Measurements from ENCODE around the gene RUNX2.

The RUNX2 gene

GRCh38 chr6:45495429-45496084 is 167.4 kb downstream of the RUNX2 start:
- H3K27ac ChIP-seq (ENCODE audit: low read depth, low read length) = no peak overlapping the region

DNA sequence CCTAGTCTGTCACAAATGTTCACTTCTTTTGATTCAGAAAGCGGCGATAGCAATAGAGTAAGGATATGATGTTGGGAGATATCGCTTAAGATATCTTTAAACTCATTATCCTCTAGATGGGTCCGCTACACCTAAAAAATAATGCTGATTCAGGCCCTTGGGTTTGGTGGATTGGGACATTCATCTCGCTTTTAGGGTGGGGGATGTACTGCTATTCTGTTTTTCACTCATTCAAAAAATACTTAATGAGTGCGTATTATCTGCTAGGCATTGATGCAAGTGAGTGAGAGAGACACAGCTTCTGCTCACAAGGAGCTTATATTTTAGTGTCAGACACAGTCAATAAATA is 167.9 kb downstream of the RUNX2 start:
- no peaks in the 10 kb centered on the region for H3K27me3 ChIP-seq (ENCODE audit: insufficient read depth, low read length)
- H3K4me1 ChIP-seq (ENCODE audit: control insufficient read depth, insufficient read depth, low read length, unreplicated experiment) = no peaks in the 10 kb centered on the region
- peaks cover 3% of the 10 kb centered on the region; the same call in 1 of the 2 replicates for H3K36me3 ChIP-seq (ENCODE audit: insufficient read depth, low read length)
- no peak overlapping the region for H3K27ac ChIP-seq (ENCODE audit: low read depth, low read length)
- H3K4me3 ChIP-seq (ENCODE audit: low read depth, low read length) = no peak overlapping the region
- no peak overlapping the region for H2AFZ ChIP-seq (ENCODE audit: low read length, unreplicated experiment)
- H3K79me2 ChIP-seq (ENCODE audit: control insufficient read depth, insufficient read depth, low read length, unreplicated experiment) = no peaks in the 10 kb centered on the region

More at GRCh38 chr6:45495429-45496084, 167.4 kb downstream of the RUNX2 start:
- H3K79me2 ChIP-seq (ENCODE audit: control insufficient read depth, insufficient read depth, low read length, unreplicated experiment) = no peaks in the 10 kb centered on the region
- peaks cover 3% of the 10 kb centered on the region; the same call in 1 of the 2 replicates for H3K36me3 ChIP-seq (ENCODE audit: insufficient read depth, low read length)
- no peak overlapping the region for H2AFZ ChIP-seq (ENCODE audit: low read length, unreplicated experiment)
- no peak overlapping the region for H3K4me3 ChIP-seq (ENCODE audit: low read depth, low read length)
- H3K4me1 ChIP-seq (ENCODE audit: control insufficient read depth, insufficient read depth, low read length, unreplicated experiment) = no peaks in the 10 kb centered on the region
- no peaks in the 10 kb centered on the region for H3K27me3 ChIP-seq (ENCODE audit: insufficient read depth, low read length)

- Histone ChIP-seq H3K79me2 (ENCODE audit: control insufficient read depth, insufficient read depth, low read length, unreplicated experiment) (no peaks in the 10 kb centered on the region), H3K27me3 (ENCODE audit: insufficient read depth, low read length) (no peaks in the 10 kb centered on the region), H3K36me3 (ENCODE audit: insufficient read depth, low read length) (no peaks in the 10 kb centered on the region; the same call in 1 of the 2 replicates)
These were observed 170.5 kb downstream of the RUNX2 start for GRCh38 chr6:45498591-45498990.

GRCh38 chr6:45500924-45501816 is 173.0 kb downstream of the RUNX2 start:
- Histone ChIP-seq H3K27ac (ENCODE audit: low read depth, low read length) (no peak overlapping the region), H3K4me3 (ENCODE audit: low read depth, low read length) (no peak overlapping the region), H2AFZ (ENCODE audit: low read length, unreplicated experiment) (no peak overlapping the region), H3K36me3 (ENCODE audit: insufficient read depth, low read length) (no peaks in the 10 kb centered on the region; the same call in 1 of the 2 replicates), H3K79me2 (ENCODE audit: control insufficient read depth, insufficient read depth, low read length, unreplicated experiment) (no peaks in the 10 kb centered on the region), H3K4me1 (ENCODE audit: control insufficient read depth, insufficient read depth, low read length, unreplicated experiment) (peaks cover 16% of the 10 kb centered on the region), H3K27me3 (ENCODE audit: insufficient read depth, low read length) (no peaks in the 10 kb centered on the region)

More at GRCh38 chr6:45498591-45498990, 170.5 kb downstream of the RUNX2 start:
- Histone ChIP-seq H3K27ac (ENCODE audit: low read depth, low read length) (no peak overlapping the region), H2AFZ (ENCODE audit: low read length, unreplicated experiment) (no peak overlapping the region), H3K4me1 (ENCODE audit: control insufficient read depth, insufficient read depth, low read length, unreplicated experiment) (no peaks in the 10 kb centered on the region), H3K4me3 (ENCODE audit: low read depth, low read length) (no peak overlapping the region)

DNA sequence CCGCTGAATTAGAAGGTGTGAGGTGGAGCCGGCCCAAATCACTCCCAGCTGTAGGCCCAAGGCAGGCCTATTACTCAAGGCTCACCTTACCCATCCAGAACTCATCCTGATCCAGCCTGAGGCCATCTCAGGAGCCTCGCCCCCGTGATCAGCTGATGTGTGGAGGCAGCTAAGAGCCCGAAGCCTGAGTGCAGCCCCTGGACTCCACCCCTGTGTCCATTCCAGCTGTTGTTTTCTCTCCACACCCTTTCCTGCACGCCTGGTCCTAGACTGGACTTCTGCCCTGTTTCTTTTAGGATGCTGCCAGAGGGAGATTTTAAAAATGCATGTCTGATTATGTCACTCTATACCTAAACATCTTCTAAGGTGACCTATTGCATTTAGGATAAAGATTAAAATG is 174.3 kb downstream of the RUNX2 start:
- Histone ChIP-seq H3K4me1 (ENCODE audit: control insufficient read depth, insufficient read depth, low read length, unreplicated experiment) (peaks cover 16% of the 10 kb centered on the region), H3K79me2 (ENCODE audit: control insufficient read depth, insufficient read depth, low read length, unreplicated experiment) (no peaks in the 10 kb centered on the region), H3K27me3 (ENCODE audit: insufficient read depth, low read length) (no peaks in the 10 kb centered on the region), H2AFZ (ENCODE audit: low read length, unreplicated experiment) (no peak overlapping the region), H3K4me3 (ENCODE audit: low read depth, low read length) (no peak overlapping the region), H3K27ac (ENCODE audit: low read depth, low read length) (no peak overlapping the region), H3K36me3 (ENCODE audit: insufficient read depth, low read length) (no peaks in the 10 kb centered on the region; the same call in 1 of the 2 replicates)

- peaks cover 16% of the 10 kb centered on the region for H3K4me1 ChIP-seq (ENCODE audit: control insufficient read depth, insufficient read depth, low read length, unreplicated experiment)
These were observed 176.8 kb downstream of the RUNX2 start for GRCh38 chr6:45504947-45505346.

GRCh38 chr6:45505470-45505869 is 177.3 kb downstream of the RUNX2 start:
- no peaks in the 10 kb centered on the region for H3K79me2 ChIP-seq (ENCODE audit: control insufficient read depth, insufficient read depth, low read length, unreplicated experiment)
- 0 out of 2 replicates have a peak overlapping the region, but pooled peaks have one; percentile 12 for H3K27ac ChIP-seq (ENCODE audit: low read depth, low read length)
- H2AFZ ChIP-seq (ENCODE audit: low read length, unreplicated experiment) = no peak overlapping the region
- H3K36me3 ChIP-seq (ENCODE audit: insufficient read depth, low read length) = no peaks in the 10 kb centered on the region; the same call in 1 of the 2 replicates
- no peak overlapping the region for H3K4me3 ChIP-seq (ENCODE audit: low read depth, low read length)
- H3K27me3 ChIP-seq (ENCODE audit: insufficient read depth, low read length) = no peaks in the 10 kb centered on the region
- H3K4me1 ChIP-seq (ENCODE audit: control insufficient read depth, insufficient read depth, low read length, unreplicated experiment) = peaks cover 16% of the 10 kb centered on the region

More at GRCh38 chr6:45504947-45505346, 176.8 kb downstream of the RUNX2 start:
- H2AFZ ChIP-seq (ENCODE audit: low read length, unreplicated experiment) = no peak overlapping the region
- H3K27me3 ChIP-seq (ENCODE audit: insufficient read depth, low read length) = no peaks in the 10 kb centered on the region
- no peaks in the 10 kb centered on the region for H3K79me2 ChIP-seq (ENCODE audit: control insufficient read depth, insufficient read depth, low read length, unreplicated experiment)
- H3K36me3 ChIP-seq (ENCODE audit: insufficient read depth, low read length) = no peaks in the 10 kb centered on the region; the same call in 1 of the 2 replicates
- peak overlapping the region; percentile 12; the same call in 1 of the 2 replicates for H3K27ac ChIP-seq (ENCODE audit: low read depth, low read length)
- no peak overlapping the region for H3K4me3 ChIP-seq (ENCODE audit: low read depth, low read length)

DNA sequence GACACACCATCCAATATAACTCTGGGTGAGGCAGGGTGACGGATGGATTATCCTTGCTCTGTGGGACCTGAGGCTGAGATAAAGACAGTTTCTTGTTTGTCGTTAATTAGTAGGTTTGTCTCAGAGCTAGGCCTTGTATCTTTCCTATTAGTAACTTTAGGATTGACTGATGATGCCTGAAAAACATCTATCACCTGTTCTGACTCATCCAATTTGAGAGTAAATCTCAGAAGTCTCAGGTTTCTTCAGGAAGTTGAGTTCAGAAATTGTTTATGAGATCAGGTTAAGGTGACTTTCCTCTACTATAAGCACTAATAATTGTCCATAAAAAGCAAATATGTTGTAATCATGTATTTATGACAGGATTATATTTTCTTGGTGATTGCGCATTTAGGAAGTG is 179.1 kb downstream of the RUNX2 start:
- H2AFZ ChIP-seq (ENCODE audit: low read length, unreplicated experiment) = no peak overlapping the region
- H3K36me3 ChIP-seq (ENCODE audit: insufficient read depth, low read length) = peaks cover 1% of the 10 kb centered on the region; the same call in 1 of the 2 replicates
- no peak overlapping the region for H3K4me3 ChIP-seq (ENCODE audit: low read depth, low read length)
- no peaks in the 10 kb centered on the region for H3K79me2 ChIP-seq (ENCODE audit: control insufficient read depth, insufficient read depth, low read length, unreplicated experiment)
- H3K27ac ChIP-seq (ENCODE audit: low read depth, low read length) = no peak overlapping the region
- H3K4me1 ChIP-seq (ENCODE audit: control insufficient read depth, insufficient read depth, low read length, unreplicated experiment) = peaks cover 16% of the 10 kb centered on the region
- no peaks in the 10 kb centered on the region for H3K27me3 ChIP-seq (ENCODE audit: insufficient read depth, low read length)

- H3K79me2 ChIP-seq (ENCODE audit: control insufficient read depth, insufficient read depth, low read length, unreplicated experiment) = no peaks in the 10 kb centered on the region
- no peak overlapping the region for H2AFZ ChIP-seq (ENCODE audit: low read length, unreplicated experiment)
- no peak overlapping the region for H3K27ac ChIP-seq (ENCODE audit: low read depth, low read length)
- H3K4me1 ChIP-seq (ENCODE audit: control insufficient read depth, insufficient read depth, low read length, unreplicated experiment) = peaks cover 17% of the 10 kb centered on the region
- H3K27me3 ChIP-seq (ENCODE audit: insufficient read depth, low read length) = no peaks in the 10 kb centered on the region
- peaks cover 8% of the 10 kb centered on the region; the same call in 1 of the 2 replicates for H3K36me3 ChIP-seq (ENCODE audit: insufficient read depth, low read length)
- no peak overlapping the region for H3K4me3 ChIP-seq (ENCODE audit: low read depth, low read length)
These were observed 181.3 kb downstream of the RUNX2 start for GRCh38 chr6:45509426-45509825.

- Histone ChIP-seq H3K4me1 (ENCODE audit: control insufficient read depth, insufficient read depth, low read length, unreplicated experiment) (peaks cover 5% of the 10 kb centered on the region), H3K4me3 (ENCODE audit: low read depth, low read length) (no peak overlapping the region), H3K27me3 (ENCODE audit: insufficient read depth, low read length) (no peaks in the 10 kb centered on the region), H3K27ac (ENCODE audit: low read depth, low read length) (no peak overlapping the region), H3K79me2 (ENCODE audit: control insufficient read depth, insufficient read depth, low read length, unreplicated experiment) (no peaks in the 10 kb centered on the region), H2AFZ (ENCODE audit: low read length, unreplicated experiment) (no peak overlapping the region), H3K36me3 (ENCODE audit: insufficient read depth, low read length) (peaks cover 13% of the 10 kb centered on the region; the same call in 1 of the 2 replicates)
These were observed 184.6 kb downstream of the RUNX2 start for GRCh38 chr6:45512717-45513116.
